HG02759 (cell line): Measurements from ENCODE around the gene B9D1.

Experiments used
- ATAC-seq: cut with Tn5 transposase; IDR thresholded peaks from one replicate; pipeline ENCODE4 v1.9.1; 2021; ENCODE audit warnings: mild to moderate bottlenecking, moderate library complexity; ENCODE audit not compliant: unreplicated experiment

B9D1 gene

GRCh38 chr17:19341641-19342610 is 20.6 kb downstream of the B9D1 start:
- ATAC-seq: no peak

DNA sequence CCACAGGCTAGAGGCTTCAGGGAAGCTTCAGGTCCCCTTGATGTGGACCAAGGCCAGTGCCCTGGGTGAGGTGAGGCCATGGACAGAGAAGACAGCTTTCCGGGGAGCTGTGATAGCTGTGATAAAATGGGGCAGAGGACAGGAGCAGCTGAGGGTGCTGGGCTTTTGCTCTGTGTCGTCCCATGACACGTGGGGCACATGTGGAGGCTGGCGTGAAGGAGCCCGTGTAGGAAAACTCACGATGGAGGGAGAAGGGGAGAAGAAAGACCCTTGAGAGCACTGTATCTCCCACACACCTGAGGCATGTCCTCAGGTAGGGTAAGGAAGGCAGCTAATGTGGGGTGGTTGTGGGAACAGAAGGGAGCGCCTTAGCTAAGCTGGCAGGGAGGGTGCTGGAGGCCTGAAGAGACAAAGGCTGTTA is 21.3 kb downstream of the B9D1 start:
- no peak for ATAC-seq

DNA sequence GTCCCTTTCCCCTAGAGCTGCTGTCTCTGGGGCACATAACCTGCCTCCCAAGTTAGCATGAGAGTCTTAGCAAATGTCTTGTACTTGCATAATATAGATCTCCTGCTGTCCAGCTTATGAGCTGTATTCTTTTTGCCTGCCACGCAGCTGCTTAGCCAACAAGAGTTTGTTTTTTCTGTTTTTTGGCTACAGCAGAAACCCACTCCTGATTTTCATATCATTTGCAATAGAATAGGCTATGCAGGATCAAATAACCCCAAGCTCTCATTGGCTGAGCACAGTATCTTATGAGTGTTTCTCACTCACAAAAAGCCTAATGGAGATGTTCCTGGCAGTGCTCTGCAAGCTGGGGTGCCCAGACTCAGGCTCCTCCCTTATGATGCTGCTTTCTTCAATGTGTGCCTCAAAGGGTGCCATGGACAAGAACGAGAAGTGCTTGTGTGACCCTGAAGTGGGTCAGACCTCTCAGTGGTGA is 23.1 kb downstream of the B9D1 start:
- ATAC-seq: no peak

DNA sequence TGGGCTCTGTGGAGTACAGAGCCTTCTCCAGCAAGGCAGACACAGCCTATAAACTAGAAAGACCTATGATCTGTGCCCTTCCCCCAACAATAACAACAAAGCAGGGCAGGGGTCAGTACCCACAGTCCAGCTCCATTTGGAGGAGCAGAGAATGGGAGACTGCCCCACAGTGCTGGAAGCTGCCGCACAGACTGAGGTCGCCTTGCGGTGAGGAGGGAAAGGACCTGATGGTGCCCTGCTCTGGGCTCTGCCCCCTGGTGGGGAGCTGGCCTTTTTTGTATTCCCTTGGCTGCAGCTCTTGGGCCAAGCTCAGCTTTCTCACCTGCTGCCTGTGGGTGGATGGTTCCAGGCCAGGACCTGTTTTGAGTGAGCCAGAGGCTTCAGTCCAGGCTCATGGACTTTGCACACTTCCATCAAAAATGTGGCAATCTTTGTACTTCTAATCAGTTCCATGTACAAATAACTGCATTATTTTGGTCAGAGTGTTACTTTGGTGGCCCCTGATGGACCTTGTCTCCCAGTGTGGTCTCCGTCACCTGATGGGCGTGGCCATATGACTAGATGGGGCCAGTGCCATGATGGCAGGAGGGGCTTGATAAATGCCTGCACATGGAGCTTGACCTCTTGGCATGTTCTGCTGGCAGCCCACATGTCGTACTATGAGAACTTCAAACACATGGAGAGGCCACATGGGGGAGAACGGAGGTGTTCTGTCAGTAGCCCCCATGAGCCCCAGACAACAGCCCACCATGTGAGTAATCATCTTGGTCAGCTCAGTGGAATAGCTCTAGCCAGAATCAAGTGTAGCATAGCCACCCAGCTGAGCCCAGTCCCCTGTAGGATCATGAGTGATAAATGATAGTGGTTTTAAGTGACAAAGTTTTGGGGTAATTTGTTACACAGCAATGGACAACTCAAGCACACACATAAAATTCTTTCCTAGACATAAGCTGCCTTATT is 24.2 kb downstream of the B9D1 start:
- no peak for ATAC-seq

- ATAC-seq: no peak
Observed at GRCh38 chr17:19337712-19338023, 24.9 kb downstream of the B9D1 start.

DNA sequence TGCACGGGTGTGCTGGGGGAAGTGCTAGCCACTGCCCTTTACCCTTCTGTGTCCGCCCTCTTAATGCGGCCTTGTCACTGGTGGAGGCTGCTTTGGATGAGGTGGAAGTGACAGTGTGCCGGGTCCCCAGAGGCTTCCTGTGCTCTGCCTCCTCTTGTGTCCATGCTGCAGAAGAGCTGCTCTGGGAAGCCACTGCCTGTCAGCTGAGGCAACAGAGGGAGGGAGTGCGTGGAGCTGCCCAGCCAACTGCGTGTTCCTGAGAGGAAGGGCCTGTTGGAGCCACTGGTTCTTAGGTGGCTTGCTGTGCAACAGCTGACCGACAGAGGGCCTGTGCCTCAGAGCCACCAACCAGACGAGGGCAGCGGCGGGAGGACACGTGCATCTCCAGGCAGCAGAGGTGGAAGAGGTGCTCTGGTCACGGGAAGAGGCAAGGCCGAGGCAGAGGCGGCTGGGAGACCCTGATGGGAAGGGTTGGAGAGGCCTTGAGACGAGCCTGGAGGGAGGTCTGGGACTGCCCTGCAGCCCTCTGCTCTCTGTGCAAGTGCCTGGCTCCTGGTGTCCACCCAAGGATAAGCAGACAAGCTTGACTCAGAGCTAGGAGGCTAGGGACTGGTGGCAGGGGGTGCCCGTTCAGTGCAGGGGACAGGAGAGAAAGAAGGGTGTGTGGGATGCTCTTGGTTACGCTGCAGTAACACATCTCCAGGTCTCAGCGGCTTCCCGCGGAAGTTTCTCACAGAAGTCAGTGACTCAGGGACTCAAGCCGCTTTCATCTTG is 25.4 kb downstream of the B9D1 start:
- no peak for ATAC-seq

GRCh38 chr17:19335951-19336631 is 26.4 kb downstream of the B9D1 start:
- ATAC-seq: no peak

DNA sequence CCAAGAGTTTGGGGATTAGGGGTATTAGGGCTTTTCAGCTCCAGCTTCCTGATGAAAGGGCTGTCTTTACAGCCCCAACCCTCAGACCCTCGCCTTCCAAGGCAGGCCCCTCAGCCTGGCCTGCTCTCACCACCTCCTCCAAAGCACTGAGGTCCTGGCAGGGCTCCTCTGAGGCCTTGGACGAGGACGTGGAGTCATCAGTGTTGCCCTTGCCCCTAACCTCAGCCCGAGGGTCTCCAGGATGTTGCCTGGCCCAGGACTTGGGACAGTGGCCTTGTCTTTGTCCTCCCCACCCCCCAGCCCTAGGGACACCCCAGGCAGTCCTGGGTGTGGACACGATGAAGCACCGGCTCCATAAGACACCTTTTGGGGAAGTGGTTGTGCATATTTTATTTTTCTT is 28.2 kb downstream of the B9D1 start:
- no peak for ATAC-seq

GRCh38 chr17:19333736-19334290 is 28.7 kb downstream of the B9D1 start:
- ATAC-seq: no peak

GRCh38 chr17:19333132-19333440 is 29.4 kb downstream of the B9D1 start:
- no peak for ATAC-seq

DNA sequence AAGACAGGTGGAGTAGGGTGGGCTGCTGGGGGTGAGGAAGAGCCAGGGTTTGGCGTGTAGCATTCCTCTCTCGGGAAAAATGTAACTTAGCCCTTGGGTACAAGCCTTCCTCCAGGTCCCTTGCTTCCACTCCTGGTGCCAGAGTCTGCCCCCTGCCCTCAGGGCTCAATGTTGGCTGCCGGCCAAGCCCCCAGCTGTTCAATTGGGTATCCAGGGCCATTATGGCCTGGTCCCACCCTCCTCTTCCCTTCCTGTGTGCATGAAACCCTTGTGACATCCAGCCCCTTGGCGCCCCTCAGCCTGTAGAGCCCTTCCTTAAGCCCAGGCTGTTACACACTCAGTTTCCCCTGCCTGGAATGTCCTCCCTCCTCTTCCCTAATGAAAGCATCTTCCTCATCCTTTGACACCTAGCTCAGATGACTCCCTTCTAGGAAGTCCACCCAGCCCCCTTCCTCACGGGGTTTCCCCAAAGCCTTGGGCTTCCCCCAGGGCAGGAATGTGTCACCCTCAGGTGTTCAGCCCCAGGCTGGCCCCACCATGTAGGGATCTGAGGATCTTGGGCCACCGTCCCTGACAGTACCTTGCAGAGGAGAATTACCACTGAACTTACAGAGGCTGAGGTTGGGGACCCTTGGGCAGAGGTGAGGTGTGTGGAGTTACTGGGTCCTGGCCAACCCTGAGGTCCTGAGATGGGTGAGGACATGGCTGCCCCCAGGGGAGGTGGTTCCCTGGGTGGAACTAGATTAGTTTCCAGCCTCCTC is 30.0 kb downstream of the B9D1 start:
- no peak for ATAC-seq

DNA sequence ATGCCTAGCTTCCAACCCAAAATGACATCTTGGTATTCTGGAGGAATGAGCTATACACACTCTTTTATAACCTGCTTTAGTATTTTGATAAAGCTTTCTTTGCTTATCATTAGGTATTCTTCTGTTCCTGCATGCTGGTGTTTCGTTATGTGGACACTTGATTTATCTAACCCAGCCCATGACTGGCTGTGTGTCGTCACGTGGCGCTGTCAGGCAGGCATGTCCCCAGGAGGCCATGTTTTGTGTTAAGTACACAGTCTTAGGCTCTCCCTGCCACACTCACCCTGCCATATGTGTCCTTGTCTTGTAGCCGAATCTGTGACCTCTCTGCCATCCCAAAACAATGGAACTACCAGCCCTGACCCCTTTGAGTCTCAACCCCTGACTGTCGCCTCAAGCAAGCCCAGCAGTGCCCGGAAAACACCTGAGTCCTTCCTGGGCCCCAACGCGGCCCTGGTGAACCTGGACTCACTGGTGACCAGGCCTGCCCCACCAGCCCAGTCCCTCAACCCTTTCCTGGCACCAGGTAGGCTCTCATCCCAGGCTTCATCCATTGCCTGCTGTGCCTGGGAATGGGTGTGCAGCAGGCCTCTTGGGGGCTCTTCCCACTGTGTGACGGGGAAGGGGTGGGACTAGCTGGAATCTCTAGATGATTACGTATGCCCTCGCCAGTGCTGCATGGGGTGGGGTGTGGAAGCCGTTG is 30.8 kb downstream of the B9D1 start:
- ATAC-seq: no peak

- ATAC-seq: no peak
Observed at GRCh38 chr17:19331134-19331533, 31.4 kb downstream of the B9D1 start.

DNA sequence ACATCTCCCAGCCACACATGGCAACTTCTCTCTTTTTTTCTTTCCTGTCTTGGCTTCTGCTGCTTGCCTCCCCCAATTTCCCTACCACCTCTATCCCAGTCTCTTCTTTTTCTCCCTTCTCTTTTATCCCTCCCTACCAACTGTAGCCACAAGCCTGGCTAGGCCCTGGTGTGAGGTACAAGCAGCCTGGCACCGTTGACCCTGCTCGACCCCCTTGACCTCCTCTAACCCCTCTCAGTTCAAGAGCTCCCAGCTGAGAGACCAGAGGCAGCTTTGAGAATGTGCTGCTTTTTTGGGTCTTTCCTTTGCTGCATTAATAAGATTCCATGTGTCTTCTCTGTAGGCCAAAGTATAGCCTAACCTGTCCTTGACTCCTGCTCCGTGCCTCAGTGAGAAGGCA is 32.3 kb downstream of the B9D1 start:
- no peak for ATAC-seq

GRCh38 chr17:19329839-19330238 is 32.7 kb downstream of the B9D1 start:
- no peak for ATAC-seq

DNA sequence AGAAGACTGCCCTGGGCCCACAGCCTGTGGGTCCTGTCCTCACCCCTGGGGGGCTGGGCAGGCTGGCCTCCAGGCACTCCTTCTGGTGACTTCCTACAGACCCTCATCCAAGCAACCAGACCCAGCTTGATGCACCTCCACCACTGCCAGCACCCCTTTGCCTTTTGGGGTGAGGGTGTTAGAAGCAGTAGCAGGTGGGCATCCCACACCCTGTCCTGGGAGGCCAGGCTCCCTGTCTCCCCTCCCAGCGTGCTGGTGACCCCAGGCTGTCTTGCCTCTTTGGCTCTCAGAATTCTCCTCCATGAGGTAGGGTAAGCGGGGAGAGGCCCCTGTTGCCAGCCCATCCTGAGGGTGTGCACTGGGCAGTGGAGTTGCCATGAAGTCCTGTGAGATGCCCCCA is 33.4 kb downstream of the B9D1 start:
- ATAC-seq: no peak

- no peak for ATAC-seq
Observed at GRCh38 chr17:19328441-19329061, 34.0 kb downstream of the B9D1 start.

GRCh38 chr17:19327031-19327783 is 35.3 kb downstream of the B9D1 start:
- no peak for ATAC-seq
